DMS153 (cell line): Measurements from ENCODE around the gene DUSP22.
"Not testable (repeated sequence)": the region's sequence is repeated elsewhere in the genome, so short reads cannot be mapped to it uniquely, and the experiment has no call there.

ENCODE experiments used
- DNase-seq: peaks from one replicate; lab custom pipeline; 2025; lab: John Stamatoyannopoulos, UW

The DUSP22 gene

DNA sequence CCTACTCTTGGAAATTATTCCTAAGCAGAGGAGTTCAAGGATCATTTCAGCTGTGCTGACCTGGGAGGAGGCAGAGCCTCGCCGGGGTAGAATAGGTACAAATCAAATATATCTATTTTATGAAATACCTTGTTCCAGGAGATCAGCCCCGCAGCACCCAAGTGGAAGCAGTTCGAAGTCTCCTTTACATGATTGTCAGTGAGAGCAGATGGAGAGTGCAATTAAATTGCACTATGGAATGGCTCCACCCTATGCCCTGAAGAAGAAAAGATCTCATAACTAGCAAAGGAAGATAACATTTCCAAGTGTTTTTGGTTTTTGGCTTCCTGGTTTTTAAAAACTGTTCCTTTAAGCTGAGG lies 31.4 kb downstream of the DUSP22 start:
- no peak for DNase-seq

DNA sequence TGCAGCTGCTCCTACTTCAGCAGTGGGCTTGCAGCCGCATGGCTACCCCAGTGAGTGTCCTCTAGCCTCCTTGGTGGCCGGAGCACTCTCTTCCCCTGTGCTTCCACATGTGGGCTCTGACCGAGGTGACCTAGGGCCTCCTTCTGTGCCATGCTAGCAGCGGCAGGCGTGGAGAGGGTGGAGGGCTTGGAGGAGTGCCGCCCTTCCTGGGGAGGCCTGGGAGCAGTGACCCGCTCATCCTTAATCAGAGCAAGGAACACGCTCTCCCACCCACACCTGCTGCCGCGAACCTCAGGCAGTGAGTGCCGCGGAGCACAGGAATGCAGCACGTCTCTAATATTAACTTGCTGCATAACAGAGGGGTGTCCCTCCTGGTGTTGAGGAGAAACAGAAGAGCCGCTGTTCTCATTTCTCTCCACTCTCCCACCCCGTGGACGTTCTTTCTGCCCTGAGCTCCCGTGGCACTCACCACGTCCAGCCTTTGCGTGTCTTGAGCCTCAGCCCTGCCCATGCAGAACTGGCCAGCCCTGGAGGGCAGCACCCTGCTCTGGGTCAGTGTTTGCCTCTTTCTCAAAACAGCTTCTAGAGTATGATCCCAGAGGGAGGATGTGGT lies 31.9 kb downstream of the DUSP22 start:
- DNase-seq = no peak

DNA sequence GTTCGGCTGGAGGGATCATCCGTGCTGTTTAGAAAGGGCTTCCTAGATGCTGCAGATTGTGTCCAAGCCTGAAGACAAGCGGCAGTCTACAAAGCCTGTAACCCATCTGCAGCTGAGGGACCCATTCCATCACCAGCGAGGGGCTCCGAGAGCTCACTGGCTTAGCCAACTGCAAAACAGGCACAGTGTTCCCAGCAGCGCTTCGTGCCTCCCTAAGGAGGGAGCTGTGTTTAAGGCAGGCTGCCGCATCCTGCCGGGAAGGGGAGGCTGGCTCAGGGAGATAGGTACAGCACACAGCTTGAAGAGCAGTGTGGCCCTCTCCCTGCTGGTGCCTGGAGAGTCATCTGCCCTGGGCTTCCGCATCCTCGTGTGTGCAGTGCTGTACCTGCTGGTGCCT lies 32.4 kb downstream of the DUSP22 start:
- DNase-seq = no peak

DNA sequence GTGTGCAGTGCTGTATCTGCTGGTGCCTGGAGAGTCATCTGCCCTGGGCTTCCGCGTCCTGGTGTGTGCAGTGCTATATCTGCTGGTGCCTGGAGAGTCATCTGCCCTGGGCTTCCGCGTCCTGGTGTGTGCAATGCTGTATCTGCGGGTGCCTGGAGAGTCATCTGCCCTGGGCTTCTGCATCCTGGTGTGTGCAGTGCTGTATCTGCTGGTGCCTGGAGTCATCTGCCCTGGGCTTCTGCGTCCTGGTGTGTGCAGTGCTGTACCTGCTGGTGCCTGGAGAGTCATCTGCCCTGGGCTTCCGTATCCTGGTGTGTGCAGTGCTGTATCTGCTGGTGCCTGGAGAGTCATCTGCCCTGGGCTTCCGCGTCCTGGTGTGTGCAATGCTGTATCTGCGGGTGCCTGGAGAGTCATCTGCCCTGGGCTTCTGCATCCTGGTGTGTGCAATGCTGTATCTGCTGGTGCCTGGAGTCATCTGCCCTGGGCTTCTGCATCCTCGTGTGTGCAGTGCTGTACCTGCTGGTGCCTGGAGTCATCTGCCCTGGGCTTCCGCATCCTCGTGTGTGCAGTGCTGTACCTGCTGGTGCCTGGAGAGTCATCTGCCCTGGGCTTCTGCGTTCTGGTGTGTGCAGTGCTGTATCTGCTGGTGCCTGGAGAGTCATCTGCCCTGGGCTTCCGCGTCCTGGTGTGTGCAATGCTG lies 33.0 kb downstream of the DUSP22 start:
- not testable (repeated sequence) for DNase-seq

DNA sequence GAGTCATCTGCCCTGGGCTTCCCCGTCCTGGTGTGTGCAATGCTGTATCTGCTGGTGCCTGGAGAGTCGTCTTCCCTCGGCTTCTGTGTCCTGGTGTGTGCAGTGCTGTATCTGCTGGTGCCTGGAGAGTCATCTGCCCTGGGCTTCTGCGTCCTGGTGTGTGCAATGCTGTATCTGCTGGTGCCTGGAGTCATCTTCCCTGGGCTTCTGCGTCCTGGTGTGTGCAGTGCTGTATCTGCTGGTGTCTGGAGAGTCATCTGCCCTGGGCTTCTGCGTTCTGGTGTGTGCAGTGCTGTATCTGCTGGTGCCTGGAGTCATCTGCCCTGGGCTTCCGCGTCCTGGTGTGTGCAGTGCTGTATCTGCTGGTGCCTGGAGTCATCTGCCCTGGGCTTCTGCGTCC lies 33.8 kb downstream of the DUSP22 start:
- not testable (repeated sequence) for DNase-seq

DNA sequence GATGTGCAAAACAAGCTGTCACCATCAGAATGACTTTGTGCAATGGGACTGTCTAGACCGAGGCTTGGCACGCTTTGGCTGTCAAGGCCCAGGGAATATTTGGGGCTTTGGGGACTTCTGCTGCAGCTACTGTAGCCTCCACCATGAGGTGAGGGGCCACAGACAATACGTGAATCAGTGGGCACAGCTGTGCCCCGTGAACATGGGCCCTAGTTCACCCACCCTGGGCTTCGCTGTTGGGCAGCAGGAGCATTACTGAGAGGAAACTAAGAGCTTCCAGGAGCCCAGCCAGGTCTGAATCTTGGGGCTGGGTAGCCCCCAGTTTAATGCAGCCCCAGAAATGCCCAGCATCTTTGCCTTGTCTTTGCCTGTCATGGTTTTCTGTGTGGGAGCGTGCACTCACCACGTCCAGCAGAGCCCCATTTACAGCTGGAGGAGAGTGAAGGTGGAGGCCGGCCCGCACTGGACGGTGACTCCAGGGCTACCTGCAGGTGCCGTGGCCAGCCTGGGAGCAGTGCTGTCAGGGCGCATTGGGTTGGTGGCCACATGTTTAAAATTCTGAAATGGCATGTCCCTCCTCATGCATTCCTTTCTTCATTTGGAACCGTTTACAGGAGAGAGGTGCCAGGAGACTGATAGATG lies 34.7 kb downstream of the DUSP22 start:
- no peak for DNase-seq

DNA sequence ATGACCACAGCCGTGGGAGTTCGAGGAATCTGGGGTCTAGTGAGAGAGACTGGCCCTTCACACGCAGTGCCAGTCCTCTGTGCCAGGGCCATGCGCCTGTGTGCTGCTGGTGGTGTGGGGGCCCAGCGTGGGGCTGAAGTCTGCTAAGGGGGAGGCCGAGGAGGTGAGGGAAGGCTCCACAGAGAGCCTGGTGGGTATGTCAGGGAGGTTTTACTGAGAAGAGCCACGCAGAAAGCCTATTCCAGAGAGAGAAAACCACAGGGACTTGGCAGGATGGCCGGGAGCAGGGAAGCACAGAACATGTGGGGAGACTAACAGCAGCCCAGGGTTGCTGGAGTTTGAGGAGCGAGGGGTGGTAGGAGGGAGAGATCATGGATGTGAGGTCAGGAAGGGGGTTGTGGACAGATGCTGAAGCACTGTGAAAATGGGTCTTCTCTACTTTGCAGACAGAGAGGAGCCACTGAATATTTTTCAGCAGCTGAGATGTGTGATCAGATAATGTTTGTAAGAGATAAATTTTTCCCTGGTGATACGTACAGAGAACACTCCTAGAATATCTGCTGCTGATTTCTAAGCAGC lies 35.3 kb downstream of the DUSP22 start:
- no peak for DNase-seq

DNA sequence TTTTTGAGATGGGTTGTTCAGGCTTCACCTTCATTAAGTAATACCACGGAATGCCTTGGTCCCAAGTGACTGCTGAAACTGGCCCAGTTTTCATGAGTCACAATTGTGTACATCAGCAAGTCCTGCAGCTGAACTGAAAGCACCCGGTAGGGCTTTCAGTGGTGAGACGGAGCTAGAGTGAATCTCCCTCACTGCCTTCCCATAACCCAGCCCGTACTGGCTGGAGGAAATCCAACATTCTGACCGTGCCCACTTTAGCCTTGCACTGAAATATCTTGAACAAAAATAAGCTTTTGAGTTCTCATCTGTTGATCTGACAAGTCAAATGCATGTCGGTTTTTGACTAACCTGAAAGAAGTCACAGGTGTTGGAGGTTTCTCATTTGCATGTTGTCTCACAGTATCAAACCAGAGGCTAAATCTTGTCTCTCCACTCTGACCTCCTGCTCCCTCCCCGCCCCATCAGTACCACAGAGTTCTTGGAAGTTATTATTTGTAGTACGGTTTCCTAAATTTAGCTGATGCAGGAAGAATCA lies 35.9 kb downstream of the DUSP22 start:
- DNase-seq = no peak

DNA sequence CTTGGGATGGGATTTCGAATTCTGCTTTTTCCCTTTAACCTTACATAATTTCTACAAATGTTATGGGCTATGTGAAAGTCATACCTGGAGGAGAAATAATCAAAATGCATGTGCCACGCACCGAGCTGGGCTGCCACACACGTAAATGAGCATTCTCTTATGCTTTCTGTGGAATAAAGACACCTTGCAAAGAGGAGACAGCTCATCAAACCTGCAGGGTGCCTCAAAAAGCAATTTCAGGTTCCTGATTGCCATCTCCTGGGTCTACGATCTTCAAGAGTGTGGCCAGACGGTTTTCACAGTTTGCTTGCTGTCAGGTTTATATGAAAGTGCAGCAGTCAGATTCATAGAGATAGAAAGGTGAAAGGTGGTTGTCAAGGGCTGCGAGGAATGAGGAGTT lies 36.6 kb downstream of the DUSP22 start:
- DNase-seq = no peak

DNA sequence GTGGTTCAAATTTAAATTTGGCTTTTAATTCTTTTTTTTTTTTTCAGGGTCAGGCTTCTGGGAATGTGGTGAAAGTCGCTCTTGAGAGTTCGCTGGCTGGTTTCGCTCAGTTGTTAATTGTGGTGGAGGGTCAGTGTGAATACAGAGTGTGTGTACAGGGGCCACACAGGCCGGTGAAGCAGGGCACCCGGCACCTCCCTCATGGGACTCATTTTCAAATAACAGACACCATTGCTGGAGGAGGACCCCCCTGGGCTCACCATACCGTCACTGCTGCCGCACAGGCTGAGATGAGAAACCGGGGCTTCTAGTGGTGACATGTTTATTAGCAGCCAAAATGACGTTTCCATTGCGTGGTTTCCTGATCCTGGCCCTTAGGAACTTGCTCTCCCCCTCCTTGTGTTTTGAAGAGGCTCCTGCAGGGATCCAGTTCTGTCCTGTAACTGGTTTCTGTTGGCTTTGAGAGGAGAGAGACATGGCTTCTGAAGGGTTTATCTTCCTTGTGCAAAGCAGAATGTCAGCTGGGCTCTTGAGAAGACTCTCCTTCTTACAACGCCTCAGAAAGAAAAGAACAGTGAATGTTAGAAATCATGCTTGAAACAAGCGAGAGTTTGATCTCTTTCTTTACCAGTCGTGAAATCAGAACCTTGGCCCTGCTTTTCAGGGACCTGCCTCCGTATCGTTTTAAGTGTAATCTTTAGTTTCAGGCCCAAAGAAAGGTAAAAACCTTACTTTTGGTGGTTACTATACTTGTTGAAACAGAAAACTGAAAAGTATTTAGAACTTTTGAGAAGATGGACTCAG lies 37.8 kb downstream of the DUSP22 start:
- no peak for DNase-seq

DNA sequence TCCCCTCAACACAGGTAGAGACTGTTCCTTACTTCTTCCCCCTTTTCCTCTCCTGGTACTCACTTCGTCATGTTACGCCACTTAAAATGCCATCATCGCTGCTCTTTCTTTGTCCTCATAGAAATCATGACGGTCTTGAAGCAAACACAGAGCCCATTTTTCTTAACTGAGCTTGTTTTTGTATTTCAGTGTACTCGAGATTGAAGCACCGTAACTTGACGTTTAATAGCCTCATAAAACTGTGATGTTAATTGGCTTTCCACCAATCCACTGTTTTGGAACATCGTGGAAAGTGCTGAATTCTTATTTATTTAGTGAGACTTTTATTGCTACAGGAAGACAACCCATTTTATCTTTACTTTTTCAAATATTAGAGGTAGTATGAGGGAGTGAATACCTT lies 38.7 kb downstream of the DUSP22 start:
- DNase-seq = no peak

DNA sequence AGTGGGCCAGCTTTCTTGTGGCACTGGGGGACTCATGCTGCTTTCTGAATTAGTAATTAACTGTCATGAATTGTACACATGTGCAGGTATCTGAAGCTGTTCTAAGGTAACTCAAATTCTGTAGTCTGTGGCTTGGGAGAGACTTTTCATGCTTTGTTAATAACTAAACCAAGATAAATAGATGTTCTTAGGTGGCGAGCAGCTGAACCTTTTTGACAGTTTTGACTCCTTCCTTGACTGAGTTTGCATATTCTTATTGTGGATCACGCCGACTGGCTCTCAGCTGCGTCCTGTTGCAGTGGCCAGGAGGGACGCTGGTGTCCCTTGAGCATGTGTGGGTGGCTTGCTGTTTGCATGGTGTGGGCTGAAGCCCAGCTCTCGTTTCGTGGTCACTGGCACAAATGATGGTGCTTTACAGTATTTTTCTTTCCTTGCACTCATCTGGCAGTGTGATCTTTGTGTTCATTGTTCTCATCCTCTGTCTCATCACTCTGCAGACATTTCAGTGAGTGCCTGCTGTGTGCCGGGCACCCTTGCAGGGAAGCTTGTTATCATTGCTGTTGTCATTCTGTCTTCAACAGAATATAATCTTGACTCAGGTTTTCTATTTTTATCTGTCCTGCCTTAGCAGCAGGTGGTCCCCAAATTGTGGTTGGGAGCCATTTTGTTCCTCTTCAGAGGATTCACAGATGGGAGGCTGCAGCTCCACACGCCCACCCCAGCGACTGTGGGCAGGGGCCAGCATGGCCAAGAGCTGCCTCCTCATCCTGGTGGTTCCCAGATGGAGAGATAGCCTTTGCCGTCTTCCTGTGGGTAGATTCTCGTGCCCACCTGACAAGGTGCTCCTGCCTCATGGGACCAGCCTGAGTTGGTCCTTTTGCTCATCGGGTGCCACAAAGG lies 39.6 kb downstream of the DUSP22 start:
- DNase-seq = no peak

DNA sequence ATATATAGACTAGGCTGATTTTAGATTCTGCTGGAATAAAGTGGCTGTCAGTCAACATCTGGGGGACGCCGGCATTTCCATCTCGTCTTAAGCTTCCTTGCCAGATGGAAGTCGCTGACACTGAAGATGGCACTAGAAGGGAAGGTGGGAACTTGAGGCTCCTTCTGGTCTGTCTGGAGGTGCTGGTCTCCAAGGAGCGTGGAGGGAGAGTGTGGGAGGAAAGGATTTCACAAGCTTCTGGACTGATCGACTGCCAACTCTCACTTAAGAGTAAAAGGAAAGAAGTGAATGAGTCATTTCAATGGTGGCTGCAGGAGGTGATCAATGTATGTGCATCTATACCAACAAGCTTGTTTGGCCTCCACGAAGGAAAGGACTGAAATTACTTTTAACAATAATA lies 40.4 kb downstream of the DUSP22 start:
- no peak for DNase-seq

DNA sequence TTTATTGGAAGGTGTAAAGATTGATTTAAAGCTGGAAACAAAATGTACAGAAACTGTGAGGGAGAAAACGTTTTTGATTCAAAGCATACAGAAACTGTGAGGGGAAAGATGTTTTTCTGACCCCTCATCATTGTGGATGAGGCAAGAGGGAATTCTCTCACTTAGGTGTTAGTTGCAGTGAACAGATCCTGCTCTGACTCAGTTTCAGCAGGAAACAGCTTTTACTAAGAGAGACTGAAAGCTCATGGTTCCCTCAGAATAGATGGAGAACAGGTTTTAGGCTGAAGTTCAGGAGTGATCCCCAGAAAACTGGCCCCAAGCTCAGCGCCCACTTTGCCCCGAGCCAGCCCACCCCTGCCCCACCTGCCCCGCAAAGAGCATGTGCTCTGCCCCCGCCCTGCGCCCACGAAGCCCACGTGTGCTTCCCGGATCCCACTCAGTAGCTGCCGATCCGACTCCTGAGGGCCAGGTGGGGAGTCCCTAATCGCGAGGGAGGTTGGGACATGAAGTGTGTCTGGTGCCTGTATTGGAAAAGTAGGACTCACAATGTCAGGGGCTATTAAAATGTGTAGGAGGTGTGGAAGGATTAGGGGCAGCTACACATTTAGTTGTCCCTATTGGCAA lies 41.2 kb downstream of the DUSP22 start:
- DNase-seq = no peak

DNA sequence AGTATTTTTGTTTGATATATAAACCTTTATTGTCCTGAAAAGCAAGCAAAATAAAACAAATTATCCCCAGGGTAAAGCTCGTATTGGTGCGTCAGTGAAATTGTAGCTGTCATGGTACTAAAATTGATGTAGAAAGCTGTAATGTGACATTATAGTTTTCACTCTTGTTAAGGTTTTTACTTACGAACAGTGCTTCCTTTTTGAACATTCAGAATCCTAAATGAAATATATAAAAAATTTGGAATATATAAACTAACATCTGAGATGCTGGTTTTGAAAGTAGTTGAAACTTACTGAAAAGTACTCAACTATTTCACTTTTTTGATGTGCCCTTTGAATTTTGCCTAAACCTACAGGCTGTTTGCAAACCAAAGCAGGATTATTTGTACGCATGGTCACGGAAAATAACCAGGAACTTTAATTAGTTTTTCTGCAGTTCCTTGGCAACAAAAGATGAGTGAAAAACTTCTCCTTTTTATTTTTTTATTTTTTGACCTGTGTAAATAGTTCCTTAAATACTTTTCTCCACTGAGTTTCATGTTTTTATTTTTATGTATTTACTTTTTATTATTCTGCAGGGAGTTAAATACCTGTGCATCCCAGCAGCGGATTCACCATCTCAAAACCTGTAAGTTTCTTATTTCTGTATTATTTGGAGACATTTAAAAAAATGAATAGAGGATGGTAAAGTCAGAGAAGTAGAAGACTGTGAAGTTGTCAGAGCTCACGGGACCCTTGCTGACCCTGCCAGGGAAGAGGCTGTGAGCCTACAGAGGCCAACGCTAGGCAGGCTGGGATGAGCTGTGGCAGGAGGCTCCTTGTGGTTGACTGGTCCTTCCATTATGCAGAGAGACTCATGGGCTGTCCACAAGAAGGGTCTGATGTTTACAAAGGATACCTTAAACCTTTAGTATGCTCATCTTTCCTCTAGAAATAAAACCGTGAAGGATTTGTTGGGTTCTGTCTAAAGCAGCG lies 42.5 kb downstream of the DUSP22 start:
- no peak for DNase-seq

DNA sequence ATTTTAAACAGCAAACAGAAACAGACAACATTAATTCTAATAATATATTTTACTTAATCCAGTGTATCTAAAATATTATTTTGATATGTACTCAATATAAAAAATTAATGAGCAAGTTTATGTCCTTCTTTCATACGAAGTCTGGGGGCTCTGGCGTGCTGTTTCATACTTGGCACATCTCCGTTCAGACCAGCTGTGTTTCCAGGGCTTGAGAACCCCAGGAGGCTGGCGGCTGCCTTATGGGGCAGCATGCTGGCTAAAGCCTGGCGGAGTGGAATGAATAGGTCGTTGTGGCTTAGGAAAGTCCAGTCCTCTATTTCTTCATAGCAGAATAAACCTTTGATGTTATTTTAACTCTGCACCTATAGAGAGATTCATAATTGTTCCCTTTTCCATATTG lies 43.3 kb downstream of the DUSP22 start:
- no peak for DNase-seq

DNA sequence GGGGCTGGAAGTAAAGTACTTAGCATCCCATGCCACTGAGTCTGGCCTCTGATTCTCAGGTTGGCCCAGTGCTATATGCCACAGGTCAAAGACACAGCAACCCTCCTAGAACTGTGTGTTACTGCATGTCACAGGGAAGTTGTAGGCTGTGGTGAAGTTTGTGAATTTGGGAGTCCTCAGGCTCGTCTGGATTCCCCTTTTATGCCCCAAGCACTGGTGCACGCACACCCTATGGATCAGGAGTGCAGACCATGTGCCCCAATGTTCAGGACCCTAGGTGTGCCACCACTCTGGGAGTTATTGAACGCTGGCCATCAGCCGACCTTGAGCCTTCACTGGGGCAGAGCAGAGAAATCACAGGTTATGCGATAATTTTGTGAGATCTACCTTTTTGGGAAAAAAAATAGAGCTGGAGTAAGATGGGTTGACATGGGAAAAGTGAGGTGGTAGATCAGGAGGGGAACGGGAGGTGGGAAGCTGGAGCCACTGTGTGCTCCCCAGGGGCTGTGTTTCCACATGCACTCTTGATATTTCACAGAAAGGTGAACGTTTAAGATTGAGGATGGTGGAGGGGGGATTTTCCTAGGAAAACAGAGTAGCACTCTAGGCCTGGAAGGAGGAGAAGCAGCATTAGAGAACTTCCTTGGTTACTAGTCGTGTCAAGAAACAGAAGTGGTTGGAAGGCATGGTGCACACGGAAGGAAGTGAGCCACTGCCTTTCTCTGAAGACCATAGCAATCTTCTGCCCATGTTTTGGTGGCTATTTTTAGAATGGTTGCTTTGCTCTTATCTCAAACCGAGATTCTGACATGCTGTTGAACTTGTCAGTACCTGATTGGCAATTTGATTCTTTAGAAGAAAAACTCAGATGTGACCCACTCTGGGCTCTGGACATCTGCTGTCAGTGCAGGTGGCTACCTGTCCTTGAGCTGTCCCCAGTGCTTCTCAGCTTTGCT lies 44.1 kb downstream of the DUSP22 start:
- DNase-seq = no peak

DNA sequence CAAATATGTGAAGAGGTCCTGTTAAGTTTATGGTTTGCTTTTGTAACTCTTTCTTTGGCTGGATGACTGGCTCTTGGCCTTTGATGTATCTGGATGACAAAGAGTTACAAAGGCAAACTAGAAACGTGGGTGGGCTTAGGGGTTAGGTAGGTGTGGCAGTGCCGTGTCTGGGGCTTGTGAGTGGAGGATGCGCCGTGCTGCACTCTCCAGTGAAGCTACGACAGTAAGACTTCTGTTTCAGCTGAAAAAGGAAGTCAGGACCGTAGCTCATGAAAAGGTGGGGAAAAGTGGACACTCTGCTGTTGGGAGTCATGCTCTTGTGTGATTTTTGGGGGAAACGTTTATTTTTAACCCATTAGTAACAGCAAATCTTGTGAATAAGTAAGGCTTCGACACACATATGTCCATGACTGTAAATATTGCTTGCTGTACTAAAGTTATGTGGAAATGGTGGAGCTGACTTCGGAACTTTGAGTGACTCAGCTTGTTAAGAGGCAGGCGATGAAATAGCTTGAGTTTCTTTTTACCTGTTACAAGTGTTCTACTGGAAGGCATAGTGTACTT lies 45.6 kb downstream of the DUSP22 start:
- DNase-seq = no peak
